Measurements from ENCODE around the gene CRELD2. TPM values are rescaled to one million over a fixed set of nuclear protein-coding genes. Genes with fewer than 3 reads are reported as not detected.
A peak's percentile ranks its signal among the peaks of the same experiment; 100 is the strongest.

The CRELD2 gene
- total and polyA plus RNA-seq, 2 of the 4 experiments (the other 2 are of a cell fraction): 36.2 to 70.7 TPM

GRCh38 chr22:49966774-49967705 is 48.6 kb downstream of the CRELD2 start:
- H3K9ac ChIP-seq (ENCODE audit: low read depth, low read length): peak overlapping the region; percentile 18; the same call in 1 of the 2 replicates
- ATAC-seq (ENCODE audit: low read depth): no peak
- dilution Hi-C loops (cut with HindIII; ENCODE audit: low sequenced_read_pairs, unreplicated experiment): no loop called here
- H3K14ac ChIP-seq (replicated peaks; ENCODE audit: low read depth, low read length): peak overlapping the region; percentile 10; the same call in 1 of the 2 replicates
- peak overlapping the region; percentile 50 to 58; a peak in 2 of 4 replicates for H4K8ac ChIP-seq (ENCODE audit: low read depth in 2 of 2, low read length in 2 of 2)
- H3K4me2 ChIP-seq (ENCODE audit: low read depth, low read length): peak overlapping the region; percentile 11; the same call in 1 of the 2 replicates
- peaks cover 15 to 52% of the 10 kb centered on the region in 2 experiments for H3K79me1 ChIP-seq (ENCODE audit: low read depth in 1 of 2, low read length in 2 of 2)
- TF ChIP-seq CTCF (conservative IDR thresholded peaks at IDR 0.05; ENCODE audit: low read depth, low read length) (no peak), ELK1 (IDR thresholded peaks at IDR 0.05; ENCODE audit: borderline replicate concordance, low read depth, low read length) (no peak), RCOR1 (IDR thresholded peaks at IDR 0.05; ENCODE audit: insufficient replicate concordance, low read length) (no peak), MXI1 (IDR thresholded peaks at IDR 0.05; ENCODE audit: borderline replicate concordance, low read depth, low read length) (peak; percentile 55; the same call in 1 of the 2 replicates), CEBPB (IDR thresholded peaks at IDR 0.05; ENCODE audit: low read depth, low read length) (peak; percentile 53), POLR2A (IDR thresholded peaks at IDR 0.05; ENCODE audit: low read depth, low read length) (0 out of 2 replicates have a peak, but pooled peaks have one; percentile 21), NFE2L2 (IDR thresholded peaks at IDR 0.05; ENCODE audit: low read depth, low read length) (no peak), MAZ (IDR thresholded peaks at IDR 0.05; ENCODE audit: borderline replicate concordance, low read depth, low read length) (peak; percentile 25; the same call in 1 of the 2 replicates)
- H3K9me3 ChIP-seq (ENCODE audit: control insufficient read depth, insufficient read depth, low read length): no peaks in the 10 kb centered on the region
- in situ Hi-C loops (cut with MboI; ENCODE audit: low sequenced_read_pairs): no loop called here
- H2BK120ac ChIP-seq (ENCODE audit: low read depth, low read length): peak overlapping the region; percentile 47
- no peak overlapping the region; the same call in 1 of the 2 replicates for H4K5ac ChIP-seq (ENCODE audit: low read depth, low read length)
- intact Hi-C loops (cut with micrococcal nuclease): no loop called here
- peak overlapping the region; percentile 49 for H4K91ac ChIP-seq (ENCODE audit: insufficient read depth, low read depth, low read length)
- H3K23ac ChIP-seq (ENCODE audit: low read depth, low read length): no peak overlapping the region
- no peak overlapping the region for H3K4me3 ChIP-seq (ENCODE audit: insufficient read depth, low read depth, low read length)
- H2AK5ac ChIP-seq (ENCODE audit: low read depth, low read length): peak overlapping the region; percentile 68; the same call in 1 of the 2 replicates
- POLR2A ChIA-PET (ENCODE audit: unreplicated experiment): no interaction called here
- H3K9me1 ChIP-seq (ENCODE audit: insufficient read depth, low read length): peaks cover 7% of the 10 kb centered on the region
- H2AFZ ChIP-seq (replicated peaks; ENCODE audit: low read length, poor library complexity): peak overlapping the region; percentile 82
- peaks cover 25% of the 10 kb centered on the region for H4K20me1 ChIP-seq (ENCODE audit: insufficient read depth, low read length)
- H3K4ac ChIP-seq (ENCODE audit: low read depth, low read length): peak overlapping the region; percentile 64; the same call in 1 of the 2 replicates
- H3K4me1 ChIP-seq (ENCODE audit: control insufficient read depth, insufficient read depth, low read length): peaks cover 43% of the 10 kb centered on the region
- H2BK5ac ChIP-seq (ENCODE audit: low read depth, low read length, poor library complexity, severe bottlenecking): peak overlapping the region; percentile 22
- peaks cover 26% of the 10 kb centered on the region for H3K36me3 ChIP-seq (ENCODE audit: control insufficient read depth, insufficient read depth, low read length)
- CTCF ChIA-PET: no interaction called here
- no peak overlapping the region for H2BK15ac ChIP-seq (ENCODE audit: low read depth, low read length)
- WGBS, 2 experiments (ENCODE audit: extremely low coverage in 2 of 2, insufficient read length in 1 of 2): 48% methylated on average over 22 of the region's 36 CpGs; no CpG with 5 or more reads in 1 of the 2 experiments
- H2BK20ac ChIP-seq (ENCODE audit: low read depth, low read length): no peak overlapping the region
- no peak overlapping the region for H3K56ac ChIP-seq (ENCODE audit: extremely low read depth, insufficient read depth, low read length)
- no TSS peak for BruUV-seq (replicated peaks)
- peak overlapping the region; percentile 26 for H3K27ac ChIP-seq (ENCODE audit: insufficient read depth, low read length)
- DNase-seq: no peak
- H3K18ac ChIP-seq (ENCODE audit: low read depth, low read length): peak overlapping the region; percentile 1; the same call in 1 of the 2 replicates
- no peaks in the 10 kb centered on the region for H3K27me3 ChIP-seq (ENCODE audit: control insufficient read depth, insufficient read depth, low read length)
- H2AK9ac ChIP-seq (replicated peaks; ENCODE audit: low read depth, low read length, poor library complexity): peak overlapping the region; percentile 78

Data from IMR-90 (cell line).